Peyer's patch (tissue), 4 donors: Measurements from ENCODE around the gene DCAF6.

Source experiments
- POLR2A ChIP-seq, 2 donors: fragments of 450-650 bp; IDR thresholded peaks; one replicate each; pipeline ENCODE4 v1.5.1; 2017; ENCODE audit warnings: antibody characterized with exemption in 2 of 2, mild to moderate bottlenecking in 2 of 2, moderate library complexity in 2 of 2
- TF ChIP-seq, protein P1 (sequence below), 6 experiments: fragments of 450-650 bp in 4 of 6; fragments of 200-600 bp in 2 of 6; sonication (generic) in 1 of 6; IDR thresholded peaks; one replicate each; pipeline ENCODE4 v1.5.1; 2017 to 2019; ENCODE audit warnings: antibody characterized with exemption in 6 of 6, mild to moderate bottlenecking in 3 of 6, moderate library complexity in 1 of 6

DNA sequence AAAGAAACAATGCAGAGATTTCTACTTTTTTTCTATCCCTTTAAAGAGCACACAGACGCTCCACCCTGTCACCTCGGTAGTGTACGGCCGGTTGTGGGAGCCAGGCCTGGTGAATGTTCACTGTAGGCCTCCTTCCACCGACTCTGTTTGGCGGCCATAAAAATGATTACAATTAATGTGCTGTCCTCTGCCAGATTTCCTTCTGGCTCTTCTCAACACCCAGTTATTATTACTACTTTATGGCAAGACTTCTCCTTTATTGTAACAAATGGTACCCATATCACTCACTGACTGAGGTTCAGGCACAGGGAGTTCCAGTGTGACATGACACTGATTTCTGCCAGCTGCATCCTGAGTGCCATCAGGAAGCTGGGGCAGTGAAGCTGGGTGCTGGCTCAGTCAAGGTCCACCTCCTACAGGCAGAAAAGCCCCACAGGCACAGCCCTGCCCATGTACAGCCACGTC lies 162.9 kb downstream of the DCAF6 start:
- TF ChIP-seq, protein P1, sequence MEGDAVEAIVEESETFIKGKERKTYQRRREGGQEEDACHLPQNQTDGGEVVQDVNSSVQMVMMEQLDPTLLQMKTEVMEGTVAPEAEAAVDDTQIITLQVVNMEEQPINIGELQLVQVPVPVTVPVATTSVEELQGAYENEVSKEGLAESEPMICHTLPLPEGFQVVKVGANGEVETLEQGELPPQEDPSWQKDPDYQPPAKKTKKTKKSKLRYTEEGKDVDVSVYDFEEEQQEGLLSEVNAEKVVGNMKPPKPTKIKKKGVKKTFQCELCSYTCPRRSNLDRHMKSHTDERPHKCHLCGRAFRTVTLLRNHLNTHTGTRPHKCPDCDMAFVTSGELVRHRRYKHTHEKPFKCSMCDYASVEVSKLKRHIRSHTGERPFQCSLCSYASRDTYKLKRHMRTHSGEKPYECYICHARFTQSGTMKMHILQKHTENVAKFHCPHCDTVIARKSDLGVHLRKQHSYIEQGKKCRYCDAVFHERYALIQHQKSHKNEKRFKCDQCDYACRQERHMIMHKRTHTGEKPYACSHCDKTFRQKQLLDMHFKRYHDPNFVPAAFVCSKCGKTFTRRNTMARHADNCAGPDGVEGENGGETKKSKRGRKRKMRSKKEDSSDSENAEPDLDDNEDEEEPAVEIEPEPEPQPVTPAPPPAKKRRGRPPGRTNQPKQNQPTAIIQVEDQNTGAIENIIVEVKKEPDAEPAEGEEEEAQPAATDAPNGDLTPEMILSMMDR (IDR thresholded peaks at IDR 0.05), result no peak
- TF ChIP-seq POLR2A (IDR thresholded peaks at IDR 0.05), result no peak
